ENCODE measurements around the gene CEMP1.

DNA sequence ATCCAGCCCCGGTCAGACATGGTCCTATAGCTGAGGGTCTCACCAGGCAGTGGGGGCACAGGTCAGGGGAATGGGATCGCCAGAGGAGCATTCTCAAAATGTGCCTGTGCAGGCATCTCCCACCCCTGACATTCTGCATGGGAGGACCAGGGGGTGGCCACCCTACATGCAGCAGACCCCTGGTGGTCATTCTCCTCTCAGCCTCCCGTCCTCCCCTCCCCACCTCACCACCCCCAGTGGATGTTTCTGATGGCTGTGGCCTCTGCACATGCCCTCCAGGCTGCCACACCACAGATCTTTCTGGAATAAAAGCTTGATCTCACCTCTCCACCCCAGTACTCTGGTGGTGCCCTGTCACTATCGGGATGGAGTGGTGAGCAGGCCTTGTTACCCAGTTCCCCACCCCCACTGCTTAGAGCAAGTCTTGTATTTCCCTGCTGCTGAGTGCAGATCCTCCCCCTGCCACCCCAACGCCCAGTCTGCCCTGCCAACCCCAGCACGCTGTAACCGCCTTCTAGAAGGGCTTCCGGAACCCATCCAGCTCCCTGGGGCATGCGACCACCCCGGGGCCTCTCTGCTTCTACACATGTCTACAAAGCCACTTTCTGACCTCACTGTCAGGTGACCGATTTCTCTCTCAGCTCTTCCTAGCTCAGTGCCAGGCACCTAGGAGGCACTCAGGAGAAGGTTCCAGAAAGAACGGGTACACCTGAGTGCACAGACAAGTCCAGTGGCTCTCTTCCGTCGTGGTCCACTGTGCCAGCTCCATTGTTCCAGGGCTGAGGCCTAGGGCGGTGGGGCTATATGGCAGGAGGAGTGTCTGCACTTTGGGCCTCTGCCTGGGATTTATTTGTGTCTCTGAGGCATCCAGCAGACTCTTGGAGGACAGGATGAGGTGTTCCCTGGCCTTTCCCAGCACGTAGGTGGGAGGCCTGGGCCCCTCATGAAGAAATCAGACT lies 47.0 kb downstream of the CEMP1 start:
- TF ChIP-seq, protein P1, sequence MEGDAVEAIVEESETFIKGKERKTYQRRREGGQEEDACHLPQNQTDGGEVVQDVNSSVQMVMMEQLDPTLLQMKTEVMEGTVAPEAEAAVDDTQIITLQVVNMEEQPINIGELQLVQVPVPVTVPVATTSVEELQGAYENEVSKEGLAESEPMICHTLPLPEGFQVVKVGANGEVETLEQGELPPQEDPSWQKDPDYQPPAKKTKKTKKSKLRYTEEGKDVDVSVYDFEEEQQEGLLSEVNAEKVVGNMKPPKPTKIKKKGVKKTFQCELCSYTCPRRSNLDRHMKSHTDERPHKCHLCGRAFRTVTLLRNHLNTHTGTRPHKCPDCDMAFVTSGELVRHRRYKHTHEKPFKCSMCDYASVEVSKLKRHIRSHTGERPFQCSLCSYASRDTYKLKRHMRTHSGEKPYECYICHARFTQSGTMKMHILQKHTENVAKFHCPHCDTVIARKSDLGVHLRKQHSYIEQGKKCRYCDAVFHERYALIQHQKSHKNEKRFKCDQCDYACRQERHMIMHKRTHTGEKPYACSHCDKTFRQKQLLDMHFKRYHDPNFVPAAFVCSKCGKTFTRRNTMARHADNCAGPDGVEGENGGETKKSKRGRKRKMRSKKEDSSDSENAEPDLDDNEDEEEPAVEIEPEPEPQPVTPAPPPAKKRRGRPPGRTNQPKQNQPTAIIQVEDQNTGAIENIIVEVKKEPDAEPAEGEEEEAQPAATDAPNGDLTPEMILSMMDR (conservative IDR thresholded peaks at IDR 0.05; ENCODE audit: low read length) = no peak
- TF ChIP-seq EZH2phosphoT487 (IDR thresholded peaks at IDR 0.05; ENCODE audit: borderline replicate concordance) = no peak

Measured in Loucy (cell line).